ENCODE measurements around the gene LAMA2. TPM values are rescaled to one million over a fixed set of nuclear protein-coding genes. Genes with fewer than 3 reads are reported as not detected.

Gene LAMA2
- total RNA-seq, 1 experiment from 2014 or later = 0.02 TPM

DNA sequence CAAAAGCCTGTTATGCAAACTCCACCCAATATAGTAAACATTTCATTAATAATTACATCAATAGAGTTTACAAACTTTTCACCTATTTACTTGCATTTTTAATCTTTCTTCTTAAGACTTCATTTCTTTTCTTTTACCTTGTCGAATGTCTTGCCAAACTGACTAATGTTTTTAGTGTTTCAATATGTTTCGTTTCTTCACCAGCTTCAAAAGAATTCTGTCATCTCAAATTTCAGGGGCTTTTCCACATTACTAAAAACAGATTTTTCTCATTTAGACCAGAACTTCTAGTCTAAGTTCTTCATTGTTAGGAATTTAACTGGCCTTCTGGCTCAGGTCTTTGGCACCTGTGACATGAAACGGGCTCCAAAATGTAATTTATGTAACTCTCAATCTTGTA is 630.5 kb downstream of the LAMA2 start:
- ChIA-PET POLR2A (no interaction called here), CTCF (no interaction called here)
- intact Hi-C loops (cut with micrococcal nuclease; ENCODE audit: unreplicated experiment) = no loop called here
- H3K36me3 Mint-ChIP-seq (ENCODE audit: insufficient read depth, unreplicated experiment) = no peaks in the 10 kb centered on the region
- peaks cover 9% of the 10 kb centered on the region for H3K4me1 Mint-ChIP-seq (ENCODE audit: low read depth, unreplicated experiment)
- no peak overlapping the region for H3K4me3 Mint-ChIP-seq (ENCODE audit: unreplicated experiment)
- BruUV-seq (replicated peaks) = no TSS peak
- Histone ChIP-seq H3K4me1 (peaks cover 4% of the 10 kb centered on the region; the same call in 1 of the 2 replicates), H3K36me3 (ENCODE audit: control insufficient read depth, insufficient read depth, low read length) (no peaks in the 10 kb centered on the region), H3K4me3 (ENCODE audit: low read depth, low read length) (no peak overlapping the region), H3K27me3 (replicated peaks; ENCODE audit: control insufficient read depth, insufficient read depth, low read length) (no peaks in the 10 kb centered on the region), H3K9me3 (no peaks in the 10 kb centered on the region)
- TF ChIP-seq, protein P1, sequence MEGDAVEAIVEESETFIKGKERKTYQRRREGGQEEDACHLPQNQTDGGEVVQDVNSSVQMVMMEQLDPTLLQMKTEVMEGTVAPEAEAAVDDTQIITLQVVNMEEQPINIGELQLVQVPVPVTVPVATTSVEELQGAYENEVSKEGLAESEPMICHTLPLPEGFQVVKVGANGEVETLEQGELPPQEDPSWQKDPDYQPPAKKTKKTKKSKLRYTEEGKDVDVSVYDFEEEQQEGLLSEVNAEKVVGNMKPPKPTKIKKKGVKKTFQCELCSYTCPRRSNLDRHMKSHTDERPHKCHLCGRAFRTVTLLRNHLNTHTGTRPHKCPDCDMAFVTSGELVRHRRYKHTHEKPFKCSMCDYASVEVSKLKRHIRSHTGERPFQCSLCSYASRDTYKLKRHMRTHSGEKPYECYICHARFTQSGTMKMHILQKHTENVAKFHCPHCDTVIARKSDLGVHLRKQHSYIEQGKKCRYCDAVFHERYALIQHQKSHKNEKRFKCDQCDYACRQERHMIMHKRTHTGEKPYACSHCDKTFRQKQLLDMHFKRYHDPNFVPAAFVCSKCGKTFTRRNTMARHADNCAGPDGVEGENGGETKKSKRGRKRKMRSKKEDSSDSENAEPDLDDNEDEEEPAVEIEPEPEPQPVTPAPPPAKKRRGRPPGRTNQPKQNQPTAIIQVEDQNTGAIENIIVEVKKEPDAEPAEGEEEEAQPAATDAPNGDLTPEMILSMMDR (IDR thresholded peaks at IDR 0.05; ENCODE audit: insufficient read depth in 1 of 2, low read depth in 1 of 2, low read length in 1 of 2, severe bottlenecking in 1 of 2, unreplicated experiment in 1 of 2) = no peak
- H3K27ac Mint-ChIP-seq (ENCODE audit: unreplicated experiment) = no peak overlapping the region
- no peaks in the 10 kb centered on the region for H3K9me3 Mint-ChIP-seq (ENCODE audit: unreplicated experiment)
- H3K27me3 Mint-ChIP-seq (ENCODE audit: insufficient read depth, unreplicated experiment) = no peaks in the 10 kb centered on the region
- no peak for DNase-seq

GRCh38 chr6:129515004-129515403 is 632.1 kb downstream of the LAMA2 start:
- no peak overlapping the region for H3K4me3 ChIP-seq (ENCODE audit: low read depth, low read length)
- POLR2A ChIA-PET = no interaction called here
- BruUV-seq (replicated peaks) = no TSS peak

DNA sequence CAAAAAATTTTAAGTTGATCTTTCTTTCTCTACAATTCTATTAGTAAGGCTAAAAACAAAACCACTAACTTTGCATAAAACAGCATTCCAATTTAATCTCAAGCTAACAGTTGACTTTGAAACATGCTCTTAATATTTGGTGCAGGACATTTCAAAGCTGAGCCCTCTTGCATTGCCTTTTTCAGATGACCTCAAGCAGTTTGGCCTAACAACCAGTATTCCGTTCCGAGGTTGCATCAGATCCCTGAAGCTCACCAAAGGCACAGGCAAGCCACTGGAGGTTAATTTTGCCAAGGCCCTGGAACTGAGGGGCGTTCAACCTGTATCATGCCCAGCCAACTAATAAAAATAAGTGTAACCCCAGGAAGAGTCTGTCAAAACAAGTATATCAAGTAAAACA is 633.1 kb downstream of the LAMA2 start:
- no peaks in the 10 kb centered on the region for H3K27me3 Mint-ChIP-seq (ENCODE audit: insufficient read depth, unreplicated experiment)
- intact Hi-C loops (cut with micrococcal nuclease; ENCODE audit: unreplicated experiment) = no loop called here
- TF ChIP-seq, protein P1 (IDR thresholded peaks at IDR 0.05; ENCODE audit: insufficient read depth in 1 of 2, low read depth in 1 of 2, low read length in 1 of 2, severe bottlenecking in 1 of 2, unreplicated experiment in 1 of 2) = no peak
- no peaks in the 10 kb centered on the region for H3K36me3 ChIP-seq (ENCODE audit: control insufficient read depth, insufficient read depth, low read length)
- CTCF ChIA-PET = interaction anchor here (0.5 kb wide), 1 partner anchor 1109 kb away, joined by 6 read pairs; no protein-coding TSS in a partner anchor
- no peaks in the 10 kb centered on the region for H3K27me3 ChIP-seq (replicated peaks; ENCODE audit: control insufficient read depth, insufficient read depth, low read length)
- H3K9me3 Mint-ChIP-seq (ENCODE audit: unreplicated experiment) = no peaks in the 10 kb centered on the region
- no TSS peak for BruUV-seq (replicated peaks)
- H3K4me3 ChIP-seq (ENCODE audit: low read depth, low read length) = no peak overlapping the region
- H3K4me3 Mint-ChIP-seq (ENCODE audit: unreplicated experiment) = no peak overlapping the region
- H3K9me3 ChIP-seq = no peaks in the 10 kb centered on the region
- peaks cover 5% of the 10 kb centered on the region for H3K4me1 Mint-ChIP-seq (ENCODE audit: low read depth, unreplicated experiment)
- no peak for DNase-seq
- H3K27ac Mint-ChIP-seq (ENCODE audit: unreplicated experiment) = no peak overlapping the region
- POLR2A ChIA-PET = no interaction called here
- H3K4me1 ChIP-seq = no peaks in the 10 kb centered on the region
- H3K36me3 Mint-ChIP-seq (ENCODE audit: insufficient read depth, unreplicated experiment) = no peaks in the 10 kb centered on the region

More at GRCh38 chr6:129515004-129515403, 632.1 kb downstream of the LAMA2 start:
- CTCF ChIA-PET = no interaction called here
- Mint-ChIP-seq H3K36me3 (ENCODE audit: insufficient read depth, unreplicated experiment) (no peaks in the 10 kb centered on the region), H3K4me1 (ENCODE audit: low read depth, unreplicated experiment) (peaks cover 7% of the 10 kb centered on the region), H3K27me3 (ENCODE audit: insufficient read depth, unreplicated experiment) (no peaks in the 10 kb centered on the region), H3K27ac (ENCODE audit: unreplicated experiment) (no peak overlapping the region), H3K4me3 (ENCODE audit: unreplicated experiment) (no peak overlapping the region), H3K9me3 (ENCODE audit: unreplicated experiment) (no peaks in the 10 kb centered on the region)
- intact Hi-C loops (cut with micrococcal nuclease; ENCODE audit: unreplicated experiment) = no loop called here
- no peaks in the 10 kb centered on the region for H3K36me3 ChIP-seq (ENCODE audit: control insufficient read depth, insufficient read depth, low read length)
- no peak for DNase-seq
- H3K4me1 ChIP-seq = no peaks in the 10 kb centered on the region
- no peaks in the 10 kb centered on the region for H3K9me3 ChIP-seq
- no peaks in the 10 kb centered on the region for H3K27me3 ChIP-seq (replicated peaks; ENCODE audit: control insufficient read depth, insufficient read depth, low read length)
- TF ChIP-seq, protein P1 (IDR thresholded peaks at IDR 0.05; ENCODE audit: insufficient read depth in 1 of 2, low read depth in 1 of 2, low read length in 1 of 2, severe bottlenecking in 1 of 2, unreplicated experiment in 1 of 2) = no peak
